Lower leg skin (tissue), 3 donors: ENCODE data around the gene P2RX6.

ENCODE experiments used
- POLR2A ChIP-seq, 2 donors: fragments of 450-650 bp; IDR thresholded peaks; one replicate each; pipeline ENCODE4 v1.6.1; 2016 to 2017; ENCODE audit warnings: antibody characterized with exemption in 2 of 2, mild to moderate bottlenecking in 1 of 2, moderate library complexity in 1 of 2
- TF ChIP-seq, protein P1 (sequence below), 3 donors: fragments of 450-650 bp; IDR thresholded peaks; one replicate each; pipeline ENCODE4 v1.5.1; 2016; ENCODE audit warnings: antibody characterized with exemption in 3 of 3, mild to moderate bottlenecking in 3 of 3, moderate library complexity in 2 of 3

DNA sequence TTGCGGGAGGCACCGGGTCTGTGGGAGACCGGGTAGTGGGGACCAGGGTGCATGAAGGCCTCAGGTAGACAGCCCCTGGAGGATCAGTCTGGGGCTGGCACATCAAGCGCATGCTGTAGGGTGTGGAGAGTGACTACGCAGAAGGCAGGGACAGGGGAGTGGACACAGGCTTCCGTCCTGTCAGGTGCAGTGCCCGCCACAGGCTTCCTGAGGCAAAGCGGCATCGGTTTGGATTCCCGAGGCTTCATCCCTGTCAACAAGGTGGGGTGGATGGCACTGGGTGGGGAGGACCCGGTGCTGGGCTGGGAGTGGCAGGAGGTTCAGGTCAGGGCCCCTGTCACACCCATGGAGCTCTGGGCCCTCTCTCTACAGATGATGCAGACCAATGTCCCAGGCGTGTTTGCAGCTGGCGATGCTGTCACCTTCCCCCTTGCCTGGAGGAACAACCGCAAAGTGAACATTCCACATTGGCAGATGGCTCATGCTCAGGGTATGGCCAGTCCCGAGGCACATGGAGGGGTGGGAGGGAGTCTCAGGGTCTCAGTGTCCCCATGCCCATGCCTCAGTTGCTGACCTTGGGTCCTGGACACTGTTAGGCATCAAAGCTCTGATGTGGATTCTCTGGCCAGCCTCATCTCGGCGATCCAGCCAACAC lies 37.3 kb upstream of the P2RX6 start:
- TF ChIP-seq, protein P1, sequence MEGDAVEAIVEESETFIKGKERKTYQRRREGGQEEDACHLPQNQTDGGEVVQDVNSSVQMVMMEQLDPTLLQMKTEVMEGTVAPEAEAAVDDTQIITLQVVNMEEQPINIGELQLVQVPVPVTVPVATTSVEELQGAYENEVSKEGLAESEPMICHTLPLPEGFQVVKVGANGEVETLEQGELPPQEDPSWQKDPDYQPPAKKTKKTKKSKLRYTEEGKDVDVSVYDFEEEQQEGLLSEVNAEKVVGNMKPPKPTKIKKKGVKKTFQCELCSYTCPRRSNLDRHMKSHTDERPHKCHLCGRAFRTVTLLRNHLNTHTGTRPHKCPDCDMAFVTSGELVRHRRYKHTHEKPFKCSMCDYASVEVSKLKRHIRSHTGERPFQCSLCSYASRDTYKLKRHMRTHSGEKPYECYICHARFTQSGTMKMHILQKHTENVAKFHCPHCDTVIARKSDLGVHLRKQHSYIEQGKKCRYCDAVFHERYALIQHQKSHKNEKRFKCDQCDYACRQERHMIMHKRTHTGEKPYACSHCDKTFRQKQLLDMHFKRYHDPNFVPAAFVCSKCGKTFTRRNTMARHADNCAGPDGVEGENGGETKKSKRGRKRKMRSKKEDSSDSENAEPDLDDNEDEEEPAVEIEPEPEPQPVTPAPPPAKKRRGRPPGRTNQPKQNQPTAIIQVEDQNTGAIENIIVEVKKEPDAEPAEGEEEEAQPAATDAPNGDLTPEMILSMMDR (IDR thresholded peaks at IDR 0.05) = no peak
- no peak for TF ChIP-seq POLR2A (IDR thresholded peaks at IDR 0.05)
